SU-DHL-6 (cell line): ENCODE results near the gene PFKFB1.

Experiments used
- H2AFZ ChIP-seq: fragments of 200-600 bp; sonication (generic); 2 replicates; pipeline ENCODE4 v1.6.1; 2014; ENCODE audit warnings: low read depth, mild to moderate bottlenecking, moderate library complexity, mixed read lengths, antibody characterized with exemption, low read length; ENCODE audit not compliant: severe bottlenecking
- H3F3A ChIP-seq: fragments of 200-600 bp; shearing (Covaris generic); 2 replicates; pipeline ENCODE4 v1.6.0; 2016; ENCODE audit warnings: antibody characterized with exemption, mild to moderate bottlenecking; ENCODE audit not compliant: insufficient read depth
- H3K27ac ChIP-seq: fragments of 200-600 bp; sonication (generic); 2 replicates; pipeline ENCODE4 v1.5.1; 2016; ENCODE audit warnings: low read depth, mild to moderate bottlenecking, low read length, moderate library complexity, mixed read lengths
- H3K27me3 ChIP-seq: fragments of 200-600 bp; sonication (generic), shearing (Covaris generic); 2 replicates; pipeline ENCODE4 v1.6.0; 2014; ENCODE audit warnings: mild to moderate bottlenecking, low read length
- H3K36me3 ChIP-seq: fragments of 200-600 bp; sonication (generic); 2 replicates; pipeline ENCODE4 v1.6.1; 2014; ENCODE audit warnings: mild to moderate bottlenecking, low read length, mixed read lengths
- H3K4me2 ChIP-seq: fragments of 300-600, 200-600 bp; shearing (Covaris generic), sonication (generic); 2 replicates; pipeline ENCODE4 v1.6.0; 2014; ENCODE audit warnings: low read length, low read depth, mild to moderate bottlenecking; ENCODE audit not compliant: poor library complexity, severe bottlenecking
- H3K4me3 ChIP-seq: fragments of 200-600 bp; sonication (generic); 2 replicates; pipeline ENCODE4 v1.5.1; 2014; ENCODE audit warnings: antibody characterized with exemption, low read length, mild to moderate bottlenecking, mixed read lengths; ENCODE audit not compliant: insufficient read depth, poor library complexity, severe bottlenecking
- H3K79me2 ChIP-seq: fragments of 200-600 bp; sonication (generic); 2 replicates; pipeline ENCODE4 v1.6.1; 2014; ENCODE audit warnings: mild to moderate bottlenecking, low read length, moderate library complexity; ENCODE audit not compliant: insufficient read depth
- H3K9ac ChIP-seq: fragments of 200-600 bp; sonication (generic); 2 replicates; pipeline ENCODE4 v1.7.0; 2014; ENCODE audit warnings: mild to moderate bottlenecking, low read length
- H3K9me2 ChIP-seq: fragments of 200-600 bp; sonication (generic); replicated peaks from 2 replicates; pipeline ENCODE4 v1.6.1; 2014; ENCODE audit warnings: low read length; ENCODE audit not compliant: insufficient read depth
- H3K9me3 ChIP-seq: fragments of 200-600 bp; sonication (generic); 2 replicates; pipeline ENCODE4 v1.6.1; 2014; ENCODE audit warnings: low read length, mixed read lengths; ENCODE audit not compliant: insufficient read depth
- H4K20me1 ChIP-seq: fragments of 200-600 bp; sonication (generic); 2 replicates; pipeline ENCODE4 v1.6.1; 2014; ENCODE audit warnings: low read depth, mild to moderate bottlenecking, antibody characterized with exemption, low read length, moderate library complexity, mixed read lengths
- EZH2phosphoT487 ChIP-seq: fragments of 200-600 bp; sonication (generic), shearing (Covaris generic); conservative IDR thresholded peaks from 2 replicates; pipeline ENCODE4 v1.6.1; 2018; ENCODE audit warnings: mild to moderate bottlenecking, antibody characterized with exemption, low read length, moderate library complexity, mixed read lengths
- TF ChIP-seq, protein P1 (sequence below): fragments of 200-600 bp; sonication (generic); IDR thresholded peaks from one replicate; pipeline ENCODE4 v1.5.1; 2017; ENCODE audit warnings: antibody characterized with exemption, mild to moderate bottlenecking, low read length, moderate library complexity; ENCODE audit not compliant: insufficient read depth, poor library complexity, severe bottlenecking

The PFKFB1 gene

DNA sequence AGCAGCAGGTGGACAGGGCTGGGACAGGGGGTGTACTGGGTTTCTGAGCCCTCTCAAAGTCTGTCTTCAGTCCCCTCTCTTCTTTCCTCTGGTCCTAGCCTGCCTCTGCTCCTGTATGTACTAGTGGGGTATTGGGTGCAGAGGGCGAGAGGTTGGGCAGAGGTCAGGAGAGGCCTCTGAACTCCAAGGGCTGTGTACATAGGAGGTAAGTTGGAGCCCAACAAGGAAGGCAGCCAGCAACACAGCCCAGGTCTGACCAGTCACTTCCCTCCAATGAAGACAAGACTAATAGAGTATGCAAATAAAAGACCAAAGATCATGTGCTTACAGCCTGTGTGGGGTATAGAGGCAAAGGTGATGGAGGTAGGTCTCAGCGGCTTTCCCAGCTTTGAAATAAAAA is at the start of gene PFKFB1:
TSS of gene PFKFB1 (minus strand) at position 90 of the 400 bp plus-strand sequence. CDS start 181 bp downstream, outside the sequence.
- H3K79me2 ChIP-seq = no peaks in the 10 kb centered on the region
- no peak within 1 kb of the TSS for H3K4me2 ChIP-seq
- H3K27me3 ChIP-seq = no peaks in the 10 kb centered on the region
- no peak within 1 kb of the TSS for H2AFZ ChIP-seq
- no peaks in the 10 kb centered on the region for H3K9me3 ChIP-seq
- no peaks in the 10 kb centered on the region for H3K36me3 ChIP-seq
- H3K4me3 ChIP-seq = no peak within 1 kb of the TSS
- H3K27ac ChIP-seq = no peak within 1 kb of the TSS
- no peaks in the 10 kb centered on the region for H3K9me2 ChIP-seq
- H4K20me1 ChIP-seq = no peaks in the 10 kb centered on the region
- H3K9ac ChIP-seq = no peak within 1 kb of the TSS
- TF ChIP-seq, protein P1, sequence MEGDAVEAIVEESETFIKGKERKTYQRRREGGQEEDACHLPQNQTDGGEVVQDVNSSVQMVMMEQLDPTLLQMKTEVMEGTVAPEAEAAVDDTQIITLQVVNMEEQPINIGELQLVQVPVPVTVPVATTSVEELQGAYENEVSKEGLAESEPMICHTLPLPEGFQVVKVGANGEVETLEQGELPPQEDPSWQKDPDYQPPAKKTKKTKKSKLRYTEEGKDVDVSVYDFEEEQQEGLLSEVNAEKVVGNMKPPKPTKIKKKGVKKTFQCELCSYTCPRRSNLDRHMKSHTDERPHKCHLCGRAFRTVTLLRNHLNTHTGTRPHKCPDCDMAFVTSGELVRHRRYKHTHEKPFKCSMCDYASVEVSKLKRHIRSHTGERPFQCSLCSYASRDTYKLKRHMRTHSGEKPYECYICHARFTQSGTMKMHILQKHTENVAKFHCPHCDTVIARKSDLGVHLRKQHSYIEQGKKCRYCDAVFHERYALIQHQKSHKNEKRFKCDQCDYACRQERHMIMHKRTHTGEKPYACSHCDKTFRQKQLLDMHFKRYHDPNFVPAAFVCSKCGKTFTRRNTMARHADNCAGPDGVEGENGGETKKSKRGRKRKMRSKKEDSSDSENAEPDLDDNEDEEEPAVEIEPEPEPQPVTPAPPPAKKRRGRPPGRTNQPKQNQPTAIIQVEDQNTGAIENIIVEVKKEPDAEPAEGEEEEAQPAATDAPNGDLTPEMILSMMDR = no peak
- no peak for TF ChIP-seq EZH2phosphoT487
- no peaks in the 10 kb centered on the region for H3F3A ChIP-seq

DNA sequence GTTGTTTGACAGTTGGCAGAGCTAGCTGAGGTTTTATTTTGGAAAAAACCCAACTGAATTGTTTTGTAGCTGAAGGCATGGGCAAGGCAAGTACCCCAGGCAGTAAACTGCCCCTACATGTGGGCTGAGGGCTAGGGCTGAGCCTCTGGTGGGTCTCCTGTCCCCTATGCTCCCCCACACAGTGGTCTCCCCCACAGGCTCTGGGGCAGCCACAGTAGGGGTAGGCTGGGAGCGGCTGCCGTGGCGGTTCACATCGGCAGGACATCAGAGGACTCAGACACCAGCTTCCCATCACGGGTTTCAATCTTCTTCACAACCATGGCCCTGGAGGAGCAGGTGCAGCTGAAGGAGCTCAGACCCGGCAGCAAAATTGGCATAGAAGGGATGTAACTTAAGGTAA is 47.5 kb upstream of the PFKFB1 start:
- no peaks in the 10 kb centered on the region for H4K20me1 ChIP-seq
- no peaks in the 10 kb centered on the region for H3K79me2 ChIP-seq
- H3K4me2 ChIP-seq = no peak overlapping the region
- H3K36me3 ChIP-seq = no peaks in the 10 kb centered on the region
- no peak overlapping the region for H2AFZ ChIP-seq
- H3K27ac ChIP-seq = no peak overlapping the region
- no peaks in the 10 kb centered on the region for H3F3A ChIP-seq
- no peak overlapping the region for H3K4me3 ChIP-seq
- no peaks in the 10 kb centered on the region for H3K27me3 ChIP-seq
- no peak for TF ChIP-seq EZH2phosphoT487
- TF ChIP-seq, protein P1 = no peak
- no peak overlapping the region for H3K9ac ChIP-seq
- no peaks in the 10 kb centered on the region for H3K9me3 ChIP-seq
- H3K9me2 ChIP-seq = no peaks in the 10 kb centered on the region

DNA sequence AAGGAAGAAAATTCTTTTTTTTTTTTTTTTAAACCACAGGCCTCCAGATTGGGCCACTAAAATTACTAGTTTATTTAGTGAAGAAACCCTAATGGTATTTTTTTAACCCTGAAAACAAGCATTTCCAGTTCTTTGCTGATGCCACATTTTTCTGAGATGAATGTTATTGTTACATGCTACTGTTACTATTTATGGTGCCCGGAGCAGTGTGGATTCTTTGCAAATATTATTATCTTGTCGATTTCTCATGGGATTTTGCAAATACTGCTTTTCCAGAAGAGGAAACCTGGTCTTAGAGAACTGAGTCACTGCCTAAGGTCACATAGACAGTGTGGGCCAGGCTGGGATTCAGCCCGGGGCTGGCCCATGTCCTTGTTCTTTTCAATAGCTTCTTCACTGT is 45.5 kb upstream of the PFKFB1 start:
- Histone ChIP-seq H3K27ac (no peak overlapping the region), H3K36me3 (no peaks in the 10 kb centered on the region), H4K20me1 (no peaks in the 10 kb centered on the region), H3K9me2 (no peaks in the 10 kb centered on the region), H3F3A (no peaks in the 10 kb centered on the region), H2AFZ (no peak overlapping the region), H3K9ac (no peak overlapping the region), H3K27me3 (no peaks in the 10 kb centered on the region), H3K4me2 (no peak overlapping the region), H3K4me3 (no peak overlapping the region), H3K9me3 (no peaks in the 10 kb centered on the region), H3K79me2 (no peaks in the 10 kb centered on the region)
- TF ChIP-seq, protein P1 = no peak
- TF ChIP-seq EZH2phosphoT487 = no peak
